Lower leg skin (tissue), 4 donors: ENCODE results near the gene OR1K1. TPM values are rescaled to one million over a fixed set of nuclear protein-coding genes. Genes with fewer than 3 reads are reported as not detected.

Source experiments
- DNase-seq, 2 donors: peaks; one replicate each; pipeline ENCODE4 v3.0.0-alpha.2; 2019; ENCODE audit warnings: low spot score in 2 of 2
- H3K4me3 ChIP-seq: fragments of 200-600 bp; sonication (generic); 2 replicates; pipeline ENCODE4 v1.5.1; 2017; ENCODE audit warnings: mild to moderate bottlenecking, low read depth; ENCODE audit not compliant: poor library complexity, severe bottlenecking
- CTCF ChIP-seq, 3 donors: fragments of 450-650 bp; IDR thresholded peaks; one replicate each; pipeline ENCODE4 v1.5.1; 2016; ENCODE audit warnings: antibody characterized with exemption in 3 of 3, mild to moderate bottlenecking in 3 of 3, moderate library complexity in 2 of 3
- POLR2A ChIP-seq, 2 donors: fragments of 450-650 bp; IDR thresholded peaks; one replicate each; pipeline ENCODE4 v1.6.1; 2016 to 2017; ENCODE audit warnings: antibody characterized with exemption in 2 of 2, mild to moderate bottlenecking in 1 of 2, moderate library complexity in 1 of 2
- WGBS, 2 donors: methylation state at CpG; one replicate each; pipeline ENCODE4 v1.1.5; 2018; 5-methylcytosine and 5-hydroxymethylcytosine counted together
- intact Hi-C: fragments of 100-400 bp; cut with DNase I; formaldehyde crosslinking; loops from one replicate; pipeline ENCODE4 v1.15.0; 2023; ENCODE audit warnings: low total_unique reads
- total RNA-seq, 4 donors: library from RNA; depleted of rRNA; stranded (reverse); fragments of >200 nt; gene quantifications; one replicate each; pipeline ENCODE4 v1.1.0, GENCODE V29; 2016

The OR1K1 gene
- total RNA-seq, 4 donors from 2014 or later, result 0.66 TPM; not detected in 3

DNA sequence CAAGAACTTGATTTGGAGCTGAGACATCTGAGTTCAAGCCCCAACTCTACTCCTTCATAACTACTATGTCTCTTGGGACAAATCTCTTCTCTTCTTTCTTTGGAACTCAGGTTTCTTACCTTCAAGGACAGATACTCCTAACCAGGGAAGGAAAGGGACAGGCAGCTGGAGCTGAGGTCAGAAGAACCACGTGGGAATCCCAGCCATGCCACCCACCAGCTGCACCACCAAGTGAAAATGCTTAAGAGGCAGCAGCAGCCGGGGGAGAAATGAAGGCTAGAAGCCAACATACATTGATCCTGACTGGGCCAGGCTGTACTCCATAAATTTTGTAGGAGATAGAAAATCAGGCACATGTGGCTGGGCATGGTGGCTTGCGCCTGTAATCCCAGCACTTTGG lies 20.7 kb upstream of the OR1K1 start:
- no peak for DNase-seq
- intact Hi-C loops, result no loop called here
- 86 to 88% methylated on average over 3 of the region's 3 CpGs for whole genome bisulfite sequencing, 2 donors
- no peak for TF ChIP-seq POLR2A (IDR thresholded peaks at IDR 0.05)
- TF ChIP-seq CTCF (IDR thresholded peaks at IDR 0.05), result no peak
- H3K4me3 ChIP-seq, result no peak overlapping the region

- H3K4me3 ChIP-seq, result no peak overlapping the region
- TF ChIP-seq POLR2A (IDR thresholded peaks at IDR 0.05), result no peak
- TF ChIP-seq CTCF (IDR thresholded peaks at IDR 0.05), result no peak
- WGBS, 2 donors, result 57 to 60% methylated on average over 4 of the region's 4 CpGs
- DNase-seq, result no peak
- intact Hi-C loops, result no loop called here
These were observed 19.9 kb upstream of the OR1K1 start for GRCh38 chr9:122780026-122780425.

- peak in 1 of 2 donors; percentile 9 for DNase-seq
These were observed 18.3 kb upstream of the OR1K1 start for GRCh38 chr9:122781671-122782070.

DNA sequence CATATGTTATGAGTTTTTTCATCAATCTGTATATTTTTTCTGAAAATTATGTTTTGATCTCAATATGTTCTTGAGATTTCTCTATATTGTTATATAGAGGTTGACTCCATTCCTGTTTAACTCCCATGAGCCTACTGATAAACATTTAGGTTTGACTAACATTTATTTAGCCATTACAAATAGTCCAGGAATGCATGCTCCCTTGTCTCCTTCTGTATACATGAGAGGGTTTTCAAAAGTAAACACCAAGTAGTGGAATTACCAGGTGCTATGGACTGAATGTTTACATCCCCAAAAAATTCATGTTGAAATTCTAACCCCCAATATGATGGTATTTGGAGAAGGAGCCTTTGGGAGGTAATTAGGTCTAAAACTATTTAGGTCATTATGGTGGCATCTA lies 14.7 kb upstream of the OR1K1 start:
- H3K4me3 ChIP-seq, result no peak overlapping the region
- no peak for DNase-seq
- TF ChIP-seq CTCF (IDR thresholded peaks at IDR 0.05), result no peak
- TF ChIP-seq POLR2A (IDR thresholded peaks at IDR 0.05), result no peak
- intact Hi-C loops, result no loop called here

More at GRCh38 chr9:122781671-122782070, 18.3 kb upstream of the OR1K1 start:
- TF ChIP-seq CTCF (IDR thresholded peaks at IDR 0.05), result no peak
- TF ChIP-seq POLR2A (IDR thresholded peaks at IDR 0.05), result no peak
- intact Hi-C loops, result no loop called here
- WGBS, 2 donors, result 71 to 77% methylated on average over 3 of the region's 3 CpGs
- H3K4me3 ChIP-seq, result no peak overlapping the region

DNA sequence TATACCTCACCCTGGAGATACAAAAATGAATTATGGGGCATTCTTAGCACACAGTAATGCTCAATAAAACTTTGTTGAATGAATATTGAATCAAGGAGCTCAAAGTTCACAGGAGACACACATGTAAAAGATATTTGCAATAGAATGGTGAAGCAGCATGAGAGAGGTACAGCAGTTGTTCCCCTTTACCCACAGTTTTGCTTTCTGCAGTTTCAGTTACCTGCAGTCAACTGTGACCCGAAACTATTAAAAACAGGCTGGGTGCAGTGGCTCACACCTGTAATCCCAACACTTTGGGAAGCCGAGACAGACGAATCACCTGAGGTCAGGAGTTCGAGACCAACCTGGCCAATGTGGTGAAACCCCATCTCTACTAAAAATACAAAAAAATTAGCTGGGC lies 13.6 kb upstream of the OR1K1 start:
- no peak for TF ChIP-seq CTCF (IDR thresholded peaks at IDR 0.05)
- TF ChIP-seq POLR2A (IDR thresholded peaks at IDR 0.05), result no peak
- DNase-seq, result no peak
- whole genome bisulfite sequencing, 2 donors, result 87 to 91% methylated on average over 4 of the region's 4 CpGs
- intact Hi-C loops, result no loop called here
- no peak overlapping the region for H3K4me3 ChIP-seq

GRCh38 chr9:122788831-122789230 lies 11.1 kb upstream of the OR1K1 start, which contains the start of gene OR5C1:
TSS of gene OR5C1 (plus strand) at chr9:122788933. CDS start at chr9:122788933, 0 bp downstream.
- intact Hi-C loops, result no loop called here
- WGBS, 2 donors, result 92 to 95% methylated on average over 12 of the region's 12 CpGs
- no peak within 1 kb of the TSS for H3K4me3 ChIP-seq
- TF ChIP-seq CTCF (IDR thresholded peaks at IDR 0.05) (no peak), POLR2A (IDR thresholded peaks at IDR 0.05) (no peak)
- no peak for DNase-seq
